ENCODE data around the gene LIPG.
"Not testable (repeated sequence)": the region's sequence is repeated elsewhere in the genome, so short reads cannot be mapped to it uniquely, and the experiment has no call there.

The LIPG gene

DNA sequence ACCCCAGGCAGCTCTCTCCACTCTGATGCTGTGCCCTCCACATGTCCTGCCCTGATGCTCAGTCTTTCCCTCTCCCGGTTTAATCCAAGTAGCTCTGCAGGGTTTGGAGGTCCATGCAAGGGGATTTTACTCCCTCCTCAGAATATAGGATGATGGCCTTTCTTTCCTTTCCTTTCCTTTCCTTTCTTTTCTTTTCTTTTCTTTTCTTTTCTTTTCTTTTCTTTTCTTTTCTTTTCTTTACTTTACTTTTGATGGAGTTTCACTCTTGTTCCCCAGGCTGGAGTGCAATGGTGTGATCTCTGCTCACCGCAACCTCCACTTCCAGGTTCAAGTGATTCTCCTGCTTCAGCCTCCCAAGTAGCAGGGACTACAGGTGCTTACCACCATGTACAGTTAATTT is 17.7 kb downstream of the LIPG start:
- DNase-seq: not testable (repeated sequence)

DNA sequence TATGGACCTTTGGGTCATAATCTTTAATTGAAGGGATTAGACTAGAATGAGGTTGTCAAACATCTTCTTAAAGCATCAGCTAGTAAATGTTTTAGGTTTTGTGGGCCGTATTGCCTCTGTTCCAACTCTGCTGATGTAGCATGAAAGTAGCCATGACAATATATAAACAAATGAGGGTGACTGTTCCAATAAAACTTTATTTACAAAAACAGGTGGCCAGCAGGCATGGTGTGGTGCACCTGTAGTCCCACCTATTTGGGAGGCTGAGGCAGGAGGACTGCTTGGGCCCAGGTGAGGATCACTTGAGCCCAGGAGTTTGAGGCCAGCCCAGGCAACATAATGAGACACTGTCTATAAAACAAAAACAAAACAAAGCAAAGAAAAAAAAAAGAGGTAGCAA is 18.4 kb downstream of the LIPG start:
- DNase-seq: no peak

DNA sequence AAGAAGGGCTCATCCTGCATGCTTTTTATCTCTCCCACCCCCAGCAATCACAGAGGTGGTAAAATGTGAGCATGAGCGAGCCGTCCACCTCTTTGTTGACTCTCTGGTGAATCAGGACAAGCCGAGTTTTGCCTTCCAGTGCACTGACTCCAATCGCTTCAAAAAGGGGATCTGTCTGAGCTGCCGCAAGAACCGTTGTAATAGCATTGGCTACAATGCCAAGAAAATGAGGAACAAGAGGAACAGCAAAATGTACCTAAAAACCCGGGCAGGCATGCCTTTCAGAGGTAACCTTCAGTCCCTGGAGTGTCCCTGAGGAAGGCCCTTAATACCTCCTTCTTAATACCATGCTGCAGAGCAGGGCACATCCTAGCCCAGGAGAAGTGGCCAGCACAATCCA is 19.5 kb downstream of the LIPG start:
- no peak for DNase-seq

DNA sequence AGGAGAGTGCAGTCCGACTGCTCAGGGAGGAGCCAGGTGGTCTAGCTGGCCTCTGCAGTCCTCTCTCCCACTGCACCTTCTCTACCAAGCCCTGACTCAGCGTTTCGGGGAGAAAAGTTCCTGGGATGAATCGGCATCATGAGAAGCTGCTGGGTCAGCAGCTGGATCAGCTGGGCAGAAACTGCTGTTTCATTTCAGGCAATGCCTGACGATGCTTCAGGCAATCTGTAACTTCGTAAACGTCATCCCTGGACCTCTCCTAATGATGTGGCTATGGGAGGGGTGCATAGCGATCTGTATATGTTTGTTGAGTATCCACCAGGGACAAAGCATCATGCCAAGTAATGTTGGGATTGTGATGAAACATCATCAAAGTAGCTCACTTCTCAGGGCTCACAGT is 20.7 kb downstream of the LIPG start:
- DNase-seq: no peak

DNA sequence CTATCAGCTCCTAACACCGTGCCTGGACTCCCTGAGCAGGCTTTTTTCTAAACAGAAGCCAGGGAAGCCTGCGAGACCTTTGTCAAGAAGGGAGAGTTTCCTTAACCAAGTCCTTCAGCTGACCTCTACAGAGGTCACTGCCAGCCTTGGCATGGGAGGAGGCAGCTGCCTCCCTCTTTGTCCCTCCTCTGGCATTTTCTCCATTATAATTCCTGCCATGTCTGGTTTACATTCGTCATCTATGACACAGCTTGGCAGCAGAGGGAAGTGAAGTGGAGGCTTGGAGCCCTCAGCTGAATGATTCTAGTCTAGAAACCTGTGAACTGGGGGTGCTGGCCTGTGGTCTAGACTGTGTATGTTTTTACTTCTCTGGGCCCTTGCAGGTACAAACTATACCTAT is 22.5 kb downstream of the LIPG start:
- no peak for DNase-seq

DNA sequence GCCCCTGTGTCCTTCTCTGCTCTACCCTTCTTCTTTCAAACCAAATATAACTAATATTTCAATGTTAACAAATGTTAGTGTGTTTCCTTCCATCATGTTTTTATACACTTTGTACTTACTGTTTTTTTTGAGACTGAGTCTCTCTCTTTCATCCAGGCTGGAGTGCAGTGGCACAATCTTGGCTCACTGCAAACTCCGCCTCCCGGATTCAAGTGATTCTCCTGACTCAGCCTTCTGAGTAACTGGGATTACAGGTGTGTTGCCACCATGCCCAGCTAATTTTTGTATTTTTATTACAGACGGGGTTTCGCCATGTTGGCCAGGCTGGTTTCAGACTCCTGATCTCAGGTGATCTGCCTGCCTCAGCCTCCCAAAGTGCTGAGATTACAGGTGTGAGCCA is 23.1 kb downstream of the LIPG start:
- not testable (repeated sequence) for DNase-seq

DNA sequence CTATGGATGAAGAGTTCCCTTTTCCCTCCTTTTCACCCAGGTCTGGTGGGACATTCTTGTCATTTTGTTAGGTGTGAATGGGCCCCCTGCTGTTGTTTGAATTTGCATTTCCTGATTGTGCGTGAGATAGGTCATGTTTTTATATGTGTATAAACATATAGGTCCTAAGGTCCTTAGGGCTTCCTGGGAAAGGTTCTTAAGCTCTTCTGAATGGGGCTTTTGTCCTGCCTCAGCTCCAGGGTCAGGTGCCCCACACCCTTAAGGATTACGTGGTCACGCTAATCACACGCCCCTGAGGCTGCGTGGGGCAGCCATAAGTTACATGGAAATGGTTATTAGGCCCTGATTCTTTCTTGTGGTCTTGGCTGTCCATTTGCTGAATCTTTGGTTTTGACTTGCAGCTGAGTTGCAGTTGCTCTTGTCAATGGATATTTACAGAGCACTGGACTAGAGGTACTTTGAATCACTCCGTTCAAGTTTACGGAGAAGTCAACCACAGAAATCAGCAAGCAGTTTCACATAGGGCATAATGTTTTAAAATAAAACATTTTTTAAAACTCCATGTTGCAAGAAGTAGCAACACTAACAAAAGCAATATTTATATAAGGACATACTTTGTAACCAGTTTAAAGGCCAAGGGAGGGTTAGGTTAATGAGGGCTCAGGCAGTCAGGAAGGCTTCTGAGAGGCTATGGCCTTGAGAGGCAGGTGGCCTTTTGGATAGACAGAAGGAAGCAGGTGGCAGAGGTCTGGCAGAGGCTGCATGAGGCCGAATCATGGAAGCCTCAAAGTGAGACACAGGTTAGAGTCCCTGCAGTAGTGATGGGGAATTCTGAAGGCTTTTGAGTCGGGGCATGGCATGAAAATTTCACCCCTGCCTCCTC is 24.2 kb downstream of the LIPG start:
- DNase-seq: no peak

DNA sequence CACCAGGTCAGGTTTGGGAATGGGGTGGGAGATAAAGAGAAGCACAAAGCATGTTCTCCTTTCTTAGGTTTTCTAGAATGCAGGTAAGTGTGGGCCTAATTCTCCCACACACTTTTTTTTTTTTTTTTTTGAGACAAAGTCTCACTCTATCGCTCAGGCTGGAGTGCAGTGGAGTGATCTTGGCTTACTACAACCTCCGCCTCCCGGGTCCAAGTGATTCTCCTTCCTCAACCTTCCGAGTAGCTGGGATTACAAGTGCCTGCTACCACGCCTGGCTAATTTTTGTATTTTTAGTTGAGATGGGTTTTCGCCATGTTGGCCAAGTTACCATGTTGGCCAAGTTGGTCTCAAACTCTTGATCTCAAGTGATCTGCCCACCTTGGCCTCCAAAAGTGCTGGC is 26.3 kb downstream of the LIPG start:
- DNase-seq: no peak

DNA sequence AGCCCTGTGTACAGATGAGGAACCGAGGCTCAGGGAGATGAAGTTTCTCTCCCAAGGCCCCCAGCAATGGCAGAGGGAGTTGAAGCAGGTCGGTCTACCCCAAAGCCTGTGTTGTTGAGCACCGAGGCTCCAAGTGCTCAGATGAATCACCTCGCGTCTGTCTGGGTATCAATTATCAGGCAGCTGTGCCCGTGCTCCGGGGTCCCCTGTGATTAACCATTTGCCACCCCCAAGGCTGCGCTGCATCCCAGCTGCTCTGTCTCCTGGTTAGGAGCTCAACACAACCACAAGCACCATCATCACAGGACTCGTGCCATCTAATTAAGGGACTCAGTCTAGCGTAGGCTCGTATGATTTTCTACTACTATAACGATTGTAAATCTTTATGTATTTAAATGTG is 27.1 kb downstream of the LIPG start:
- DNase-seq: no peak

DNA sequence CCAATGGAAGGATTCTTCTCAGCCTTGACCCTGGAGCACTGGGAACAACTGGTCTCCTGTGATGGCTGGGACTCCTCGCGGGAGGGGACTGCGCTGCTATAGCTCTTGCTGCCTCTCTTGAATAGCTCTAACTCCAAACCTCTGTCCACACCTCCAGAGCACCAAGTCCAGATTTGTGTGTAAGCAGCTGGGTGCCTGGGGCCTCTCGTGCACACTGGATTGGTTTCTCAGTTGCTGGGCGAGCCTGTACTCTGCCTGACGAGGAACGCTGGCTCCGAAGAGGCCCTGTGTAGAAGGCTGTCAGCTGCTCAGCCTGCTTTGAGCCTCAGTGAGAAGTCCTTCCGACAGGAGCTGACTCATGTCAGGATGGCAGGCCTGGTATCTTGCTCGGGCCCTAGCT is 28.8 kb downstream of the LIPG start:
- no peak for DNase-seq

DNA sequence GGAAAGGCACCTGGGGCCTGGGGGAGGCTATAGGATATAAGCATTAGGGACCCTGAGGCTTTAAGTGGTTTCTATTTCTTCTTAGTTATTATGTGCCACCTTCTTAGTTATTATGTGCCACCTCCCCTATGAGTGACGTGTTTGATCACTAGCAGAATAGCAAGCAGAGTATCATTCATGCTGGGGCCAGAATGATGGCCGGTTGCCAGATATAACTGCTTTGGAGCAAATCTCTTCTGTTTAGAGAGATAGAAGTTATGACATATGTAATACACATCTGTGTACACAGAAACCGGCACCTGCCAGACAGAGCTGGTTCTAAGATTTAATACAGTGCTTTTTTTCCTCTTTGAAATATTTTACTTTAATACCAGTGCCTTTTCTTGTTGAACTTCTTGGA is 29.4 kb downstream of the LIPG start:
- peak; percentile 19 for DNase-seq

DNA sequence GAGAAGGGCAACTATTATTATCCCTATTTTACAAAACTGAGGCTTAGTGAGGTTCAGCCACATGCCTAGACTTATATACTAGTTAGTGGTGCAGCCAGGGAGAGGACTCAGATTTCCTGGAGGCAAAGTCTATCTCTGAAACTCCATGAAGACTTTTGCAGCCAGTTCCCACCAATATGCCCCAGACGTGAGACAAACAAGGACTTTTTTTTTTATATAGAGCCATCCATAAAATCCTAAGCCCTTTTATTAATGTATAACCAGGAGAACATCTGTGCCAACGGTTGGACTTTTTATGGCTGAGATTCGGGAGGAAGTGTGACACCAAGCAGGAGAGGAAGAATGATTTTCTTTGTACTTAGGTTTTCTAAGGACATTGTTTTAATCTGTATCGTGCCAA is 29.9 kb downstream of the LIPG start:
- DNase-seq: no peak

DNA sequence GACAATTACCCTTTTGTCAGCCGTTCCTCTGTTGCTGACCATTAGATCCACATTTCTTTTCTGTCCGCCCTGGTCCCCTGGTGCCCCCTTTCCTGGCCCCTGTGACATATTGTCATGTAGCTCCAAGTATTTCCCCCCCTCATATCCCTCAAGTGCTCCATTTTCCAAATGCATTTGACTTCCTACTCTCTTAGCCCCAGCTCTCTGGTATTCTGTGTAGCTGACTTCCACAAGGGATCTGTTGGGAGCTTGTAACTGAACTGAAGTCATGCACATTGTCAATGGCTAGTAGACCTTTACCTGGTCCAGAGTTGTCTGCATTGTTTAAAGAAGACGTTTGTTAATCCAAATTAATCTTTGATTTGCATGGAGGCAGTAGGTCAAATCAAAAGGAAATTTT is 34.8 kb downstream of the LIPG start:
- peak; percentile 46 for DNase-seq

DNA sequence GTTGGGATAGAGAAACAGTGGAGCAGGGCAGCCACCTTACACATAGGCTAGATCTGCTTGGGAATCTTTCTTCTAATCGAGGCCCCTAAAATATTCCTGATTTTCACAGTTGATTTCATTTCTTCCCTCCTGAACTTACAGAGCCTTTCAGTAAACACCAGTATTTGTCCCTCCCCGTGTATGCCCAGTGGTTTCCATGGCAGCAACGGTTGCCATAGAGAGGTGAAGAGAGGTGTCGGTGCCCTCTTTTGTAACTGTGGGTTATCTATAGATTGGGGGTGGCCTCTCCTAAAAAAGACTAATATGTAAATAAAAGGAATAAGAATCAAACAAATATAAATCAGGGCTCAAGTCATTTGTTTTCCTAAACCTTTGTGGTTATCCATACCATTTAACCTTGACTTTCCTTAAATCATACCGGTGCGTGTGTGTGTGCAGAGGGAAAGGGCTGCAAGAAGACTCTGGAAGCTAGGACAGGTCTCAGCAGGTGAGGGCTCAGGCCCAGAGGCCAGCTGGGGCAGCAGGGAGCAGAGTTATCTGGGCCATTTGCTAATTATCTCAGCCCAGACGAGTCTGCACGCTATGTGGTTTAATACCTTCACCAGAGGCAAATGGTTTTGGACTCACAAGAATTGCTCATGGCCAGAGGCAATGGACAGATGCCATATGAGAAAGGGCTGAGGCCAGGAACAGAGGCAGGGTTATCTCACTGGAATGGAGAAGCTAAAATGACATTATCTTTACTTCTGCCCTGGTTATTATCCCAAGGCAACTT is 35.5 kb downstream of the LIPG start:
- DNase-seq: peak; percentile 90

DNA sequence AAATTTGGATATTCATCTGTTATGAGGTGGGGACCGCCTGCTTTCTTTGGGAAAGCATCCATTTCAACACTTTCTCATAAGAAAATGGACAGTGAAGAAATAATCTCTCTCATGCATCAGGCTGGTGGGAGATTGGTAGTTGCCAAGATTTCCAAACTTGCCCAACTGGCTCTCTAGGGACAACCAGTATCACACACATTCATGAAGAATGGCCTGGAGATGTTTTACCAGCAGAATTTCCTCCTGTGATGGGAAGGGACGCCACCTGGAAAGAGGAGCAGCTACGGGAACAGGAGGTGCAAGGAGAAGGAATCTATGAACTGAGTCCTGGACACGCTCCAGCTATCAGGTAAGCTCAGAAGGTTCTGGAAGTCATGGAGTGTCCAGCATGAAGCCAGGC is 39.4 kb downstream of the LIPG start:
- DNase-seq: no peak

DNA sequence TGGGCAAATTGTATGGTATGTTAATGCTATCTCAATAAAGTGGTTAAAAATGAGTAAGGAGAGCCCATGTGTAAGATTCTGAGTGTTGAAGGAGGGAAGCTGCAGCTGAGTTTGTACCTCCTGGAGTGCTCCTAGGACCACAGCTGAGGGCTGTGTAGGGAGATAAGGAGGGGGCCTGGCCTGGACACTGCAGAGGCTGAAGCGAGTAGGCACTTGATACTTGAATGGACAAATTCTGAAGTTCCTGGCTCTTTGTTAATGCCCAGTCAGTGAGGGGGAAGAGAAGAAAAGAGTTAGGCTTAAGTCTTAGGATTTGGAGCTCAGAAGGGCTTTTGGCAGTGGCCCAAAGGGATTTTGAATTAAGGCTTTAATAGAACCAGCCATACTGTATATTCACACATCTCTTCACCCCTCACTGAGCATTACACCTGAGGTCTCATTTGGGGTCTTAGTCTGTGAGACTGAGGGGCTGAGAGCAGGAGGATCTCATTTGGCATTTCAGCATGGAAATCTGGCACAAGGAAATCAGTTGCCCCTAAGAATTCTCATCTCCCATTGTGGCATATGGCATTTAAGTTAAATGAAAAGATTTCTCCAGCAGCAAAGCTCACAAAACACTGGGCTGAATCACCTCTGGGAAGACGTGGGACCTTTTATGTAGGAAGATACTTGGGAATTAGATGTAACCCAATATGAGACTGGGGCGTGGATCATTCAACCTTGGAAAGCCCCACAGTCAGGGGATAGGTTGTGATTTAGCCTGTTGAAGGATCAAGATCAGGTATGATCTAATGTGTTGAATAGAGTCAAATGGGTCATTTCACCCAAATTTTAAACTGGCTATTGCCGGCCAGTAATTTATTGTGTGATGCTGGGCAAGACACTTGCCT is 46.8 kb downstream of the LIPG start:
- DNase-seq: no peak

DNA sequence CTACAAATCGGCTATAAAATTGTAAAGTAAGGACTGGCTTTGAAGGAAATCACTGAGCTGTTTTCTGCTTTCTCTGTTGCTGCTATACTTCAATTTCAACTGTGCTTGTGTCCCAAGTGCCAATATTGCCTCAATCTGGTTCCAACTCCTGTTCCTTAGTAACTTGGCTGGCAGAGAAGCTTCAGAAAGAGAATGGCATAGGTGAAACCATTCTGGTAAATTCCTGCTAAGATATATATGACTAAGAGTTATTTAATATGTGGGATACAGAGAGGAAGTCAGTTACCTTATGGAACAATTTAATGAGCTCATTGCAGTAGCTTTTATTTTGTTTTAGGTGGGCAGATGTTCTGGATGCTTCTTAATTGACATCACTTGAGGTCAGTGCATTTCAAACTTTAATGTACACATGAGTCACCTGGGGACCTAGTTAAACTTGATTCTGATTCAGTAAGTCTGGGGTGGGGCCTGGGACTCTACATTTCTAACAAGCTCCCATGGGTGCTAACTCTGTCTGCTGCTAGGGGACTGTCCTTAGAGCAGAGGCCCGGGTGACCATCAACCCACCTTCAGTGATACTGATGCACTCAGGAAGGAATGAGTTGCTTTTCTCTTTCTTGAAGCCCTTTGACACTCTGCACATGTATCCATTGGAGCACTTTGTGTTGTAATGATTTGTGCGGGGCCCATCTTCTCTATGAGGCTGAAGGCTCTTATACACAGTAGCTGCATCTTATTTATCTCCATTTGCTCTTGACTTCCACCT is 47.6 kb downstream of the LIPG start:
- DNase-seq: no peak

DNA sequence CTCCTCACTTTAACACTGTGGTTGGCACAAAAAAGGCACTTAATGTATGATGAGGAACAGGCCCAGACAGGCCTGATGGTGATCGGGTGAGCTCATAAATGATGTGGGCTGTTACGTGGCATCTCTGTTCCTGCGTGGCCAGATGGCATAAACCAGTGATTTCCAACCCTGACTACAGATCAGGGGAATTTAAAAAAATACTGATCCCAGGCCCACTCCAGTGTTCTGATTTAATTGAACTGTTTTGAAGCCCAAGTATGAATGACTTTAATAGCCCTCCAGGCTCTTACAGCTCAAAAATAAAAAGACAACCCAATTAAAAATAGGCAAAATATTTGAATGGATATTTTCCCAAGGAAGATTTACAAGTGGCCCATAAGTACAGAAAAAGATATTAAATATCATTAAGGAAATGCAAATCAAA is 48.2 kb downstream of the LIPG start:
- no peak for DNase-seq

DNA sequence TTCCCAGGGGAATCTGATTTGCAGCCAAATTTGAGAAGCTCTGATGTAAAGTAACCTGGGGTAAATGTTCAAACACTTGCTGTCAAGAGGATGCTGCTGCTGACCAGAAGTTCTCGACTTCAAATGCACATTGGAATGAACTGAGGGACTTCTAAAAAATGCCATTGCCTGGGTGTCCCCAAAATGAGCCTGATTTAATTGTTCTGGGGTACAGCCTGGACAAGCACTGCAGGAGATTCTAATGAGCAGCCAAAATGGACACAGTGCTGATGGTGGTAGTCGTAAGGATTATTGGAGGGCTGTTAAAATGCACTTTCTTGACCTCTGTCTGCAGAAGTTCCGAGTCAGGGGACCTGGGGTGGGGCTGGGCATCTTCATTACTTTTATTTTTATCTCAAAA is 49.5 kb downstream of the LIPG start:
- no peak for DNase-seq

DNA sequence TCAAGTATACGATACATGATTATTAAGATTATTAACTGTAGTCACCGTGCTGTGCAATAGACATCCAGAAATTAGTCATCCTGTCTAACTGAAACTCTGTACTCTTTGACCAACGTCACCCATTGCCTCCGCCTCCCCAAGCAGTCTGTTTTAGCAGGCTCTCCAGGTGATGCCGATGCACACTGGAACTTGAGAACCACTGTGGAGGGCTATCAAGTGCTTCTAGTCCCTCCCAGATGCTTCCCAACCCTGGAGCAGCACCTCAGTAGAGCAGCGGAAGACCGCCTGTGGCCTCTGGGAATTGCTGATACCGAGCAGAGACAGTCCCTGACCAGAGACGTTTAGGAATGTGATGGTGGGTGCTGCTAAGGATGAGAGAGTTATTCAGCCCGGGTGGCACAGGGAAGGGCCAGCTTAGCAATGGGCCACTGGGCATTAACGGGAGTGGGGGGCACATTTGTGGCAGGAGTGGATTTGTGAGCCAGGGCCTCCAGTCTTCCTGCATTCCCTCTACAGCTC is 50.7 kb downstream of the LIPG start:
- DNase-seq: no peak

DNA sequence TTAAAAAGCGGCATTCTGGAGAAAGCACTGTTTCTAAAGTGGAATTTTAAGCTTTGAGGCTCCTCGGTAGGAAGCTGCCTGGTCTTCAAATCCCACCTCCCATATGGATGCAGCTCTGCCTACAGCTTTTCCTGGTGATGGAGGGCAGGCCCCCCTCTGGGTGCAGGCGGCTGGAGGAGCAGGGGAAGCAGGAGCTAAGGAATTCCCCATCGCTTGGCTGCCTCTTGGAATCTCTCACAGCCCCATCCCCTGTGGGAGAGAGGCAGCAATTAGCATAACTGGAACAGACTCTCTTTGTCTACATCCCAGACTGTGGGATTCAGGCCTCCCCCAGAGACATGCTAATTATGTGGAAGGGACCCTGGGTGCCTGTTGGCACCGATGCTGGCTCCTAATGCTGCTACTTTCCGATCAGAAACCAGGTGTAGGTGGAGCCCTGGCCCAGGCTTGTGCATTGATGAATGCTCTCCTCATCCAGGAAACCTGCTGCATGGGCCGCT is 51.3 kb downstream of the LIPG start:
- DNase-seq: no peak

DNA sequence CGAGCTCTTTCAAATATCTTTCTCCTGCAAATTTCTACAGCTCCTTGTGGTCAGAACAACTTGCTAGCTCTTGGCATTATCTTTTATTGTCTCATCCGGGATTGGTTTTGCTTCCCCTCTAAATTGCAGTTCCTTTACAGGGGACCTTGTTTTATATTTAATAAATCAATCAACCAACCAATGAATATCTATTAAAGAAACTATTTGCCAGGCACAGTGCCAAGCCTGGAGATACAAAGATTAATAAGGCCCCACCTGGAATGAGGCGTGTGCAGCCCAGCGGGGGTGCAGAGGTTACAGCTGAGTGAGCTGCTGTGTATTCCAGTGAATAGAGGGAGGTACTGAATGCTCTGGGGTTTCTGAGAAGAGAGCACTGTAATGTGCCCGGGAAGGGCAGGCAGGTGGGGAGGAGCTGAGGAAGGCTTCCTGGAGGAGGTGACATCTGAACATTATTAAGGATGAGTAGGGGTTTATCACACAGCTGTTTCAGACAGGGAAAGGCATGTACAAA is 51.8 kb downstream of the LIPG start:
- DNase-seq: peak; percentile 25
